ENCODE results near the gene KRTAP1-5. TPM values are rescaled to one million over a fixed set of nuclear protein-coding genes. Genes with fewer than 3 reads are reported as not detected.
A peak's percentile ranks its signal among the peaks of the same experiment; 100 is the strongest.
"Not testable (repeated sequence)": the region's sequence is repeated elsewhere in the genome, so short reads cannot be mapped to it uniquely, and the experiment has no call there.

The KRTAP1-5 gene
- total RNA-seq, 1 donor from 2014 or later: 0.19 TPM

GRCh38 chr17:41049110-41049509 lies 22.1 kb upstream of the KRTAP1-5 start:
- peak; percentile 85 for DNase-seq (ENCODE audit: low read depth)

GRCh38 chr17:41048441-41048840 lies 21.4 kb upstream of the KRTAP1-5 start:
- no peak for DNase-seq (ENCODE audit: low read depth)

GRCh38 chr17:41046735-41047465 lies 19.9 kb upstream of the KRTAP1-5 start, which contains the start of gene KRTAP2-1:
Gene KRTAP2-1 (minus strand): TSS chr17:41047316. CDS start chr17:41047267, 49 bp downstream.
- DNase-seq (ENCODE audit: low read depth): not testable (repeated sequence)

GRCh38 chr17:41042953-41043352 lies 15.9 kb upstream of the KRTAP1-5 start:
- DNase-seq (ENCODE audit: low read depth): no peak

- peak; percentile 84 for DNase-seq (ENCODE audit: low read depth)
Measured at GRCh38 chr17:41040783-41041571, 14.0 kb upstream of the KRTAP1-5 start, which contains the start of gene KRTAP1-1. Gene KRTAP1-1 (minus strand): TSS chr17:41041450. CDS start chr17:41041397, 53 bp downstream.

GRCh38 chr17:41037853-41038350 lies 10.9 kb upstream of the KRTAP1-5 start:
- DNase-seq (ENCODE audit: low read depth): no peak

- peak; percentile 72 for DNase-seq (ENCODE audit: low read depth)
Measured at GRCh38 chr17:41034346-41034935, 7.4 kb upstream of the KRTAP1-5 start, which contains the start of gene KRTAP1-3. Gene KRTAP1-3 (minus strand): TSS chr17:41034874. CDS start chr17:41034821, 53 bp downstream.

- no peak for DNase-seq (ENCODE audit: low read depth)
Measured at GRCh38 chr17:41029633-41030245, 2.7 kb upstream of the KRTAP1-5 start, which contains the start of gene KRTAP1-4. Gene KRTAP1-4 (minus strand): TSS chr17:41030195. CDS start chr17:41030078, 117 bp downstream.

GRCh38 chr17:41024697-41025096 lies 2.3 kb downstream of the KRTAP1-5 start:
- no peak for DNase-seq (ENCODE audit: low read depth)

GRCh38 chr17:41020336-41020735 lies 6.7 kb downstream of the KRTAP1-5 start:
- no peak for DNase-seq (ENCODE audit: low read depth)

- no peak for DNase-seq (ENCODE audit: low read depth)
Measured at GRCh38 chr17:41019415-41019814, 7.6 kb downstream of the KRTAP1-5 start.

GRCh38 chr17:41018541-41018940 lies 8.5 kb downstream of the KRTAP1-5 start:
- DNase-seq (ENCODE audit: low read depth): no peak

- DNase-seq (ENCODE audit: low read depth): no peak
Measured at GRCh38 chr17:41016578-41017215, 10.3 kb downstream of the KRTAP1-5 start.

- DNase-seq (ENCODE audit: low read depth): no peak
Measured at GRCh38 chr17:41015454-41015853, 11.6 kb downstream of the KRTAP1-5 start.

- peak; percentile 81 for DNase-seq (ENCODE audit: low read depth)
Measured at GRCh38 chr17:41013606-41014005, 13.4 kb downstream of the KRTAP1-5 start.

GRCh38 chr17:41013181-41013580 lies 13.8 kb downstream of the KRTAP1-5 start:
- DNase-seq (ENCODE audit: low read depth): no peak

GRCh38 chr17:41012326-41013120 lies 14.5 kb downstream of the KRTAP1-5 start:
- no peak for DNase-seq (ENCODE audit: low read depth)

GRCh38 chr17:41010441-41010840 lies 16.6 kb downstream of the KRTAP1-5 start:
- DNase-seq (ENCODE audit: low read depth): no peak

- no peak for DNase-seq (ENCODE audit: low read depth)
Measured at GRCh38 chr17:41009936-41010335, 17.1 kb downstream of the KRTAP1-5 start.
